Peyer's patch (tissue), 4 donors: ENCODE results near the gene NDUFB10.

Source experiments
- CTCF ChIP-seq, 6 experiments: fragments of 450-650 bp in 4 of 6; fragments of 200-600 bp in 2 of 6; sonication (generic) in 1 of 6; IDR thresholded peaks; one replicate each; pipeline ENCODE4 v1.5.1; 2017 to 2019; ENCODE audit warnings: antibody characterized with exemption in 6 of 6, mild to moderate bottlenecking in 3 of 6, moderate library complexity in 1 of 6
- POLR2A ChIP-seq, 2 donors: fragments of 450-650 bp; IDR thresholded peaks; one replicate each; pipeline ENCODE4 v1.5.1; 2017; ENCODE audit warnings: antibody characterized with exemption in 2 of 2, mild to moderate bottlenecking in 2 of 2, moderate library complexity in 2 of 2

GRCh38 chr16:1911467-1912214, 47.7 kb upstream of the NDUFB10 start:
- no peak for TF ChIP-seq CTCF (IDR thresholded peaks at IDR 0.05)
- no peak for TF ChIP-seq POLR2A (IDR thresholded peaks at IDR 0.05)
